ENCODE measurements around the gene ACSL5.

DNA sequence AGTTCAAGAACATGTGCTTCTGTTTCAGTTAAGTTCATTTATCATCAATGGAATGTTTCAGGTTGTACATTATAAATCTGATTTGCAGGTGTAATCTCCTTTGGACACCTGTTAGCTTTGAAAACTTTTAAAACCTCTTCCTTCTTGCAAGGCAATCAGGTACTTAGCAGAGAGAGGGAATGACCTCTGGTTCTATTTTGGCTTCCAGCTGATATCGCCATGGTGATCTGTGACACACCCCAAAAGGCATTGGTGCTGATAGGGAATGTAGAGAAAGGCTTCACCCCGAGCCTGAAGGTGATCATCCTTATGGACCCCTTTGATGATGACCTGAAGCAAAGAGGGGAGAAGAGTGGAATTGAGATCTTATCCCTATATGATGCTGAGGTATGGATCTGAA is 35.4 kb downstream of the ACSL5 start:
- TF ChIP-seq EP300 (IDR thresholded peaks at IDR 0.05; ENCODE audit: low read depth) (no peak), POLR2A (IDR thresholded peaks at IDR 0.05) (no peak), POLR2AphosphoS5 (IDR thresholded peaks at IDR 0.05) (no peak)
- TF ChIP-seq, protein P1, sequence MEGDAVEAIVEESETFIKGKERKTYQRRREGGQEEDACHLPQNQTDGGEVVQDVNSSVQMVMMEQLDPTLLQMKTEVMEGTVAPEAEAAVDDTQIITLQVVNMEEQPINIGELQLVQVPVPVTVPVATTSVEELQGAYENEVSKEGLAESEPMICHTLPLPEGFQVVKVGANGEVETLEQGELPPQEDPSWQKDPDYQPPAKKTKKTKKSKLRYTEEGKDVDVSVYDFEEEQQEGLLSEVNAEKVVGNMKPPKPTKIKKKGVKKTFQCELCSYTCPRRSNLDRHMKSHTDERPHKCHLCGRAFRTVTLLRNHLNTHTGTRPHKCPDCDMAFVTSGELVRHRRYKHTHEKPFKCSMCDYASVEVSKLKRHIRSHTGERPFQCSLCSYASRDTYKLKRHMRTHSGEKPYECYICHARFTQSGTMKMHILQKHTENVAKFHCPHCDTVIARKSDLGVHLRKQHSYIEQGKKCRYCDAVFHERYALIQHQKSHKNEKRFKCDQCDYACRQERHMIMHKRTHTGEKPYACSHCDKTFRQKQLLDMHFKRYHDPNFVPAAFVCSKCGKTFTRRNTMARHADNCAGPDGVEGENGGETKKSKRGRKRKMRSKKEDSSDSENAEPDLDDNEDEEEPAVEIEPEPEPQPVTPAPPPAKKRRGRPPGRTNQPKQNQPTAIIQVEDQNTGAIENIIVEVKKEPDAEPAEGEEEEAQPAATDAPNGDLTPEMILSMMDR (IDR thresholded peaks at IDR 0.05) = no peak

All from transverse colon (tissue), 4 donors.